Airway epithelial cell (primary cell): Measurements from ENCODE around the gene NOL6. TPM values are rescaled to one million over a fixed set of nuclear protein-coding genes. Genes with fewer than 3 reads are reported as not detected.

Experiments used
- total RNA-seq: library from RNA; depleted of rRNA; stranded (reverse); fragments of >200 nt; gene quantifications from 2 replicates; pipeline ENCODE4 v1.2.3, GENCODE V29; 2015

Gene NOL6
- 43.1 and 48.7 TPM in 2 replicates for total RNA-seq

GRCh38 chr9:33473643-33474352 lies at the start of gene NOL6:
Gene NOL6, minus strand, starts transcription at chr9:33473924. Its CDS starts 82 bp downstream, at chr9:33473842.

GRCh38 chr9:33446946-33447798 lies 26.6 kb downstream of the NOL6 start, which contains the start of gene AQP3:
Gene AQP3, minus strand, starts transcription at chr9:33447593. Its CDS starts 63 bp downstream, at chr9:33447530.

Other genes with a start within 250 kb of the NOL6 start
- gene SPINK4, start 233.8 kb downstream of the NOL6 start, total RNA-seq: not detected in 2 replicates
- 49.4 and 80.9 TPM in 2 replicates for gene BAG1, start 209.2 kb downstream of the NOL6 start, total RNA-seq
- gene CHMP5, start 208.9 kb downstream of the NOL6 start, total RNA-seq: 92.7 and 94.4 TPM in 2 replicates
- gene NFX1, start 183.4 kb downstream of the NOL6 start, total RNA-seq: 21.5 and 26.8 TPM in 2 replicates
- gene AQP7, start 71.4 kb downstream of the NOL6 start, total RNA-seq: not detected in 2 replicates
- 912 and 943 TPM in 2 replicates for gene AQP3, start 26.3 kb downstream of the NOL6 start, total RNA-seq
- 10.9 and 13.5 TPM in 2 replicates for gene ANKRD18B, start 50.3 kb upstream of the NOL6 start, total RNA-seq